GM18505 (cell line): ENCODE measurements around the gene RAB39A.
A peak's percentile ranks its signal among the peaks of the same experiment; 100 is the strongest.
"Not testable (repeated sequence)": the region's sequence is repeated elsewhere in the genome, so short reads cannot be mapped to it uniquely, and the experiment has no call there.

Source experiments
- ATAC-seq: cut with Tn5 transposase; IDR thresholded peaks from one replicate; pipeline ENCODE4 v1.9.1; 2021; ENCODE audit not compliant: unreplicated experiment
- POLR2A ChIP-seq: IDR thresholded peaks from 4 replicates; pipeline ENCODE4 v1.6.1; 2011; ENCODE audit warnings: borderline replicate concordance; ENCODE audit not compliant: insufficient read depth, insufficient read length; ENCODE audit errors: extremely low read depth

Gene RAB39A

GRCh38 chr11:107928046-107928766 lies at the start of gene RAB39A:
Gene RAB39A (plus strand): TSS chr11:107928448. CDS start chr11:107928569, 121 bp downstream.
- peak; percentile 93 for ATAC-seq

GRCh38 chr11:107881471-107881870 lies 46.8 kb upstream of the RAB39A start:
- ATAC-seq = not testable (repeated sequence)

More at GRCh38 chr11:107928046-107928766, at the start of gene RAB39A:
- no peak for TF ChIP-seq POLR2A

GRCh38 chr11:107882095-107882820 lies 46.0 kb upstream of the RAB39A start:
- no peak for ATAC-seq
- no peak for TF ChIP-seq POLR2A

GRCh38 chr11:107898270-107898669 lies 30.0 kb upstream of the RAB39A start:
- ATAC-seq = no peak
- no peak for TF ChIP-seq POLR2A

- ATAC-seq = no peak
- no peak for TF ChIP-seq POLR2A
These were observed 20.0 kb upstream of the RAB39A start for GRCh38 chr11:107908211-107908610.

- not testable (repeated sequence) for ATAC-seq
These were observed 15.8 kb upstream of the RAB39A start for GRCh38 chr11:107912415-107912814.

- no peak for ATAC-seq
- no peak for TF ChIP-seq POLR2A
These were observed 13.0 kb upstream of the RAB39A start for GRCh38 chr11:107915229-107915628.

- no peak for TF ChIP-seq POLR2A
- no peak for ATAC-seq
These were observed 11.5 kb upstream of the RAB39A start for GRCh38 chr11:107916671-107917241.

- no peak for TF ChIP-seq POLR2A
These were observed 6.3 kb upstream of the RAB39A start for GRCh38 chr11:107921997-107922396.

GRCh38 chr11:107923519-107923918 lies 4.7 kb upstream of the RAB39A start:
- not testable (repeated sequence) for ATAC-seq

More at GRCh38 chr11:107921997-107922396, 6.3 kb upstream of the RAB39A start:
- ATAC-seq = no peak

GRCh38 chr11:107924306-107924705 lies 3.9 kb upstream of the RAB39A start:
- TF ChIP-seq POLR2A = no peak
- no peak for ATAC-seq

- no peak for ATAC-seq
These were observed 689 bp upstream of the RAB39A start for GRCh38 chr11:107927559-107927958.

GRCh38 chr11:107928767-107929507 lies 689 bp downstream of the RAB39A start:
- peak; percentile 10 for ATAC-seq
- no peak for TF ChIP-seq POLR2A

More at GRCh38 chr11:107927559-107927958, 689 bp upstream of the RAB39A start:
- no peak for TF ChIP-seq POLR2A
